GM19099 (cell line): Measurements from ENCODE around the gene CNTNAP4.

Experiments
- POLR2A ChIP-seq: IDR thresholded peaks from 3 replicates; pipeline ENCODE4 v1.6.1; 2011; ENCODE audit warnings: low read depth; ENCODE audit not compliant: insufficient read length; ENCODE audit errors: extremely low read depth

CNTNAP4 gene

GRCh38 chr16:76276745-76277438 is at the start of gene CNTNAP4:
CNTNAP4 (plus strand) TSS chr16:76277401; CDS start chr16:76277663, 262 bp downstream.
- no peak for TF ChIP-seq POLR2A

DNA sequence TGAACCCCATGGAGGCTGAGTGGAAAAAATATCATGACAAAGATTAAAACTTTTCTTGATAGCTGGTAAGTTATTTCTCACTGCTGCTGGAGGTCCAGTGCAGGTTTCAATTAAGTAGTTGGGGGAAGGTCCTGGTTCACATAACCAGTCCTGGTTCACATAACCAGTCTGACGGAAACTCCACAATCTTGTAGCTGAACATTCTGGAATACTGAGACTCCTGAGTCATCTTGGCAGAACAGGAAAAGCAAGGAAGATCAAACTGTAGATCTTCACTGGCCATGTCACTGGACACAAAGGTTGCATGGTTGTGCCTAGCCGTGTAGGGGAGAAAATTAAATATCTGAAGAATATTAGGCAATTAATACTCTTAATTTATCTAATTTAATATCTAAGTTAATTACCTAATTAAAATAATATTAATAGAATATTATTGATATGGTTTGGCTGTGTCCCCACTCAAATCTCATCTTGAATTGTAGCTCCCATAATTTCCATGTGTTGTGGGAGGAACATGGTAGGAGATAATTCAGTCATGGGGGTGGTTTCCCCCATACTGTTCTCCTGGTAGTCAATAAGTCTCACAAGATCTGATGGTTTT is 48.6 kb upstream of the CNTNAP4 start:
- TF ChIP-seq POLR2A = no peak

DNA sequence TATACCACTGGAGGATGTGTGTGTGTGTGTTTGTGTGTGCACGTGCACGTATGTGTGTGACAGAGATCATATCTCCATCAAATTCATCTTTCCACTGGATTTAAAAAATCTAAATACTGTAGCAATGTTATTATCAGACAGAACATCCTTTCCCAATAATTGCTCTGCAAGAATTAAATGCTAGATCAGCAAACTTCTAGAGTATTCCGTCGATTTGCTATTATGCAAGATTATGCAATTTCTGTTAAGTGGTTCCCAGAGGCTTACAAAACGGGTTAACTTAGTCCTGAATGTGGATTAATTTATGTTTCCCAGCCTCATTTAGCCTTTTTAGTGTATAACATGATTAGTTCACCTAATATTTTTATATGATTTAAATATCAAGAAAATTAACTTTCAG is 44.5 kb upstream of the CNTNAP4 start:
- no peak for TF ChIP-seq POLR2A

DNA sequence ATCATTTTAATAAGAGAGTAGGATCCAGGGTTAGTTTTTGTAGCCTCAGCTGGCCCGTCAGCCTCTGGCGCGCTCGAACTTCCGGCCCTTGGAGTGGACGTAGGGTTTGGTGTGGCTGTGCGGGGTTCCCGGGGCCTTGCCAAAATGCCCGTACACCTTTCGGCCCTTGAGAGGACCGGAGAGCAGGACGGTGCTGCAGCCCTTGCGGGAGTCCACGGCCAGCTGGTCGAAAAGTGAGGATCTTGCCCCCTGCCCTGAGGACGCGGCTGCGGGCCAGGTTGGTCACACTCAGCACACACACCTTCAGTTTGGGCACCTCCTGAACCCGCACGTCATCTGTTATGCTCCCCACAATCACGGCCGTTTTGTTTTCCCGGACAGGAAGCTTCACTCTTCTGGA is 42.2 kb upstream of the CNTNAP4 start:
- TF ChIP-seq POLR2A = no peak

DNA sequence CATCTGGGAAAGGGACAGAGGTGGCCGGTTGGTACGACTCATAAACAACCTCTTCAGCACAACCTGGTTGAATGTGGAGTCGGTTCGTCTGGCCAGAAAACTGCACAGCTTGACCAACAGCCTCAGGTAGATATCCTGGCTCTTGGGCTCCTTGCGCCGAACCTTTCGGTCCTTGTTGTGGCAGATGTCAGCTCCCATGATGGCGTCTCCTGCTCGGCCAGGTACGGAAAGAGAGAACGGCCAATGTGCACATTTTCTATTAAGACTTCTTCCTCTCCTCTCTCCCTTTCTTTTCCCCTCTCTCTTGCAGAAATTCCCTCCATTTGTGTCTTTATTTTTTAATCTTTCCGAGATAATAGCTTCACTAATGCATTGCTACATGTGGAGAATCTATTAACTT is 41.8 kb upstream of the CNTNAP4 start:
- no peak for TF ChIP-seq POLR2A

DNA sequence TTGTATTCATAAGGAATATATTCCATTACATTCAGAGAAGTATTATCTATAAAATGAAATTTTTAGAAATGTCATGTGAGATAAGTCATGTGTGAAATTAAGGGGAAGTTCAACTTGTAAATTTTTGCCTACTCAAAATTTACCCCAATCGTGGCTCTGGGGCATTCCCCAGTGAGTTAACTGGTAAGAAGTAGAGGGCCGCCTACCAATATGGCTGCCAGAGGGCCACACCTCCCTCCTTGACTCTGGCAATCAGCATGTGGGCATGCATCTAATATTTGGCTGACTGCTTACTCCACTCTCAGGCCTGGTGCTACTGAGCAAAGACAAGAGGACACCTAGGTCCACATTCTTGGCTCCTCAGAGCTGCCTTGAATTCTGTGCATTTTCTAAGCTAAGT is 39.7 kb upstream of the CNTNAP4 start:
- no peak for TF ChIP-seq POLR2A

GRCh38 chr16:76241755-76242154 is 35.4 kb upstream of the CNTNAP4 start:
- no peak for TF ChIP-seq POLR2A

DNA sequence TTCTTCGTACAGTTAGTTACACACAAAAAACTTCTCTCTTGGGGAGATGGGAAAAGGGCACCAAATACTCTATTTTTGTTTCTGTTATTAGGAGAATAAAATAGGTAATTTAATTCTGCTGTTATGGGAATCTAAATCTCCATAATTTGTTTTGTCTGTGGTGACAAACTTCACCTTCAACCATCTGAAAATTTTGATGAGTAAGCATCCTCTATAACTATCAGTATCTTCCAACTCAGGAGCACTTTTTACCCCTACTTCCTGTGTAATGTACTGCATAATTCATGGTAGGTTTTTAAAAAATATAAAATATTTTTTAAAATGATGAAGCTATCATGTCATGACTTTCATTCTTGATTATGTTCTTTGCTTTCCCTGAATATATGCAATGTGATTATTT is 33.6 kb upstream of the CNTNAP4 start:
- TF ChIP-seq POLR2A = no peak

DNA sequence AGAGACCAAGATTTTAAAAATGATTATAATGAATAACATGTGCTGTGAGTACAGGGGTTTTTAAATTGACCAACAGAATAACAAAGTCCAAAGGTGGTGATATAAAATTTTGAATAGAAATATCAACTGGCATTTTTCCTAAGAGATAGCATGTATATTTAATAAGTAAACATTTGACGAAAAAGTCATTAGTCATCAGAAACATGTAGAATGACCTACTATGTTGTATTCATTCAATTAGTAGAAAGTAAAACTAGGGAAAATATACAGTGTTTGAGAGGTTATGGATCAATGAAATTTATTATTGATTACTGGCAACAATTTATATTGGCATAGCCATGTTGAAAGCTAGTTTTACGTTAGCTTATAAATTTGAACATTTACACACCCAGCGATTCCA is 30.6 kb upstream of the CNTNAP4 start:
- TF ChIP-seq POLR2A = no peak

DNA sequence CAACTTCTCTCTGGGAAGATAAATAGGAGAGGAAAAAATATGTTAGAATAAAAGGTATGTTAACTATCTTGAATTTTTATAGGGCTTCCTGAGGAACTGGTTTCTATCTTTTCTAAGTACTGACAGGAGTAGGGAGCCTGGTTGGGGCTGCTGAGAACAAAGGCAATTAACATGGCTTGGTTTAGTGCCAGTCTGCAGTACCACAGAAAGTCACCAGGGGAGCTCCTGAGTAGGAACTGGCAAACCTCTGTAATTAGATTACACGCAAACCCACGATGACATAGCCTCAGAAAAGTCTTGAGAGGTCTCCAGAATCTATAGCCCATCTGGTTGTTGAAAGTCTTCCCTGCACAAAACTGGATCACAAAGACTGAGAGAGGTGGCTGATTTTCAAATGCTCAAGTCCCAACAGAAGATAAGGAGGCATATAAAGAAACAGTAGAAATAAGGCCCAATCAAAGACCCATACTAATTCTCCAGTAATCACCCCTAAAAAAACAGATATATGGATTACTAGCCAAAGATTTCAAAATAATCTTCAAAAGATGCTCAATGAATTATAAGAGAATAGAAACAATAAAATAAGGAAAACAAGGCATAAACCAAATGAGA is 11.7 kb upstream of the CNTNAP4 start:
- TF ChIP-seq POLR2A = no peak

DNA sequence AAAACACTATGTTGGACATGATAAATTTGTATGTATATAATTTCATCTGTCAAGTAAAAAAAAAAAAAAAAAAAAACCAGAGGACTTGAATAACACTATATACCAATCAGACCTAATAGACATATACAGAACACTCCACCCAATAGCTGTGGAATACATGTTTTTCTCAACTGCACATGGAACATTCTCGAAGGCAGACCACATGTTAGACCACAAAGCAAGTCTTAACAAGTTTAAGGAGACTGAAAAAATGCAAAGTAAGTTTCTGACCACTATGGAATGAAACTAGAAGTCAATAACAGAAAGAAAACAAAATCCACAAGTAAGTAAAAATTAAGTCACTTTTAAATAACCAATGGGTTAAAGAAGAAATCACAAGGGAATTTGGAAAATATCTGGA is 8.4 kb upstream of the CNTNAP4 start:
- TF ChIP-seq POLR2A = no peak

DNA sequence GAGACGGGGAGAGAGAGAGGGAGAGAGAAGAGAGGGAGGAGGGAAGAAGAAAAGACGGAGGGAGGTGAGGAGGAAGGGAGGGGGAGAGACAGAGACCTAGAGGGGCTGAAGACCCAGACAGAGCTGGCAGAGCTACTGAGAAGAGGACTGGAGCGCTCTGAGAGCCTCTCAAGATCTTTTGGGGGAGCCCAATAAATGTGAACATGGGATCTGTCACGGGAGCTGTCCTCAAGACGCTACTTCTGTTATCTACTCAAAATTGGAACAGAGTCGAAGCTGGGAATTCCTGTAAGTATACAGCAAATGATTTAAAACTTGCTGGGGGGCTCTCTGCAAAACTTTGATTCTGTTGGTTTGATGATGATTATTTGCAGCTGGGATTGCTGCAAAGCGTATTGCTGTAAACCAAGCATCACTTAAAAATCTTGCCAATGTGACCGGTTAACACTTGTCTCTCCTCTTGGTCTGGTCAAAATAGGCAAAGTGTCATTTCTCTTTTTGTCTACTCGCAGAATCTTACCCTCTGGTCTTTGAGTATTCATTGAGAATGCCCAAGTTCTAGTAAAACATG is 344 bp downstream of the CNTNAP4 start:
- no peak for TF ChIP-seq POLR2A

- TF ChIP-seq POLR2A = no peak
Observed at GRCh38 chr16:76278086-76278485, 885 bp downstream of the CNTNAP4 start.

DNA sequence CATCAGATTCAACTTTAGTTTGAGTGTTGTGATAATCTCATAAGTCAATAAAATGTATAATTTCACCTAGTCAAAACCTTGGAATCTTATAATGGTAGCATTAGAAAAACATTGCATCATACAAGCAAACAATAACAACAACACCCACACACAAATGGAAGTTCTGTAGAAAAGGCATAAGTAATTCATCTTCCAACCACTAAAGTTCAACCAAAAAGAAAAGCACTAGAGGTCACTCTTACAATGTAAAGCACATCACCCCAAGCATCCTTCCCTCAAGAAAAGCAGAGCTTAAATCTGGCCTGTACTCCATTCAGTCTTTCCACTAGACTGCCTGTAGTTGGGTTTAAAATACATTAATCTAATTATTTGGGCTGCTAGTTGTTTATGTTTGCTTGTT is 1.8 kb downstream of the CNTNAP4 start:
- TF ChIP-seq POLR2A = no peak

GRCh38 chr16:76280421-76281215 is 3.4 kb downstream of the CNTNAP4 start:
- no peak for TF ChIP-seq POLR2A

- no peak for TF ChIP-seq POLR2A
Observed at GRCh38 chr16:76287466-76287865, 10.3 kb downstream of the CNTNAP4 start.

DNA sequence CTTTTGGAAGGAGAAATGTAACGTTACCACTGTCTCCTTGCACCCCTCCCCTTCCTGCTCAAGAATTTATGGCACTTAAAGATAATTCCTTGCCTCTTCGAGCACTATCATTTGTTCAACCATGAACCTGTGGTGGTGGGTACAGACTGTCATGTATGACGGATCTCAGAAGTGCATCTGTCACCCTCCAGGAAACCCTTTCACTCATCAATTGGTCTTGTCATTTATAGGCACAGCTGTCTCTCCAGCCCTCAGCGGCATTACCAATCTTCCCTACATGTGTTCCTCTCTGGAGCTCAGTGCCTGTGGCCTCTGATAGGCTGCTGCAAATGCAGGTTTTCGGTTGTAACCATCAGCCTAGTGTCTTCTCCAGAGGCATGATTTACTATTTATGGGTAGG is 15.0 kb downstream of the CNTNAP4 start:
- no peak for TF ChIP-seq POLR2A
